Ramos (cell line): ENCODE data around the gene PHF13.
"Not testable (repeated sequence)": the region's sequence is repeated elsewhere in the genome, so short reads cannot be mapped to it uniquely, and the experiment has no call there.

Experiments
- in situ Hi-C: fragments of 300-500 bp; cut with MboI; formaldehyde crosslinking; loops from one replicate; pipeline ENCODE4 v1.14.3; 2022; ENCODE audit warnings: low sequenced_read_pairs; ENCODE audit not compliant: unreplicated experiment

The PHF13 gene

DNA sequence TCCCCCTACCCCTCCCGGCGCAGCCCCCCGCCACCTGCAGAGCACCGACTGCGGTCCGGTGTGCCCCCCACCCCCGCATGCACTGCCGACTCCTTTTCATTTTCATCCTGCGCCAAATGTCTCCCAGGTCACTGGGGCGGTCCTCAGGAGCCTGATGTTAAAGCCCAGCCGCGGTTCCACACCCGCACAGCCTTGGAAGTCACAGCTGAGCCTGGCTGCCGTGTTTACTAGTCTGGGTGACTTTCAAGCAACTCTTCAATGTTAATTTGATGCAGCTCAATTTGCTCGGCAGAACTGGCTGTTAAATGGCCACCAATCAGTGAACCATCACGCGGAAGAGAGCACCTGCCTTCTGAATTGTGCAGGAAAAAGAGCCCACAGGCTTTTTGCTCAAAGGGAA lies 38.4 kb downstream of the PHF13 start:
- in situ Hi-C loops, result no loop called here

DNA sequence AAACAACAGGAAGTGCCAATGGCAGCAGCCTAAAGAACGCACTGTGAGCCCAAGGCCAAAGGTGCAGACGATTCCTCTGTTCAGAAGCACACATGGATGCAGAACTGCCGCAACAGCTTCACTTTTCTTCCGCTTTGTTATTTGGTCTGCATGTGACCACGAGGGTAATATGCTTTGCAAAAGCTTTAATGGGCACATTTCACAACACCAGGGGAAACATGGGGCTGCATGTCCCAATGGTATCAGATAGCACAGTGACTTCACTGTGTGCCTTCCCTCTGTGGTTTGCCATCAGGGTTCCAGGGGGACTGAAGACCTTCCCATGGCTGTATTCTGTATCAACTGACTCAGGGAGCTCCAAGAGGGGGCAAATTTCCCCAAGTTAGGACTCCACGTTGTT lies 39.5 kb downstream of the PHF13 start:
- in situ Hi-C loops, result no loop called here

DNA sequence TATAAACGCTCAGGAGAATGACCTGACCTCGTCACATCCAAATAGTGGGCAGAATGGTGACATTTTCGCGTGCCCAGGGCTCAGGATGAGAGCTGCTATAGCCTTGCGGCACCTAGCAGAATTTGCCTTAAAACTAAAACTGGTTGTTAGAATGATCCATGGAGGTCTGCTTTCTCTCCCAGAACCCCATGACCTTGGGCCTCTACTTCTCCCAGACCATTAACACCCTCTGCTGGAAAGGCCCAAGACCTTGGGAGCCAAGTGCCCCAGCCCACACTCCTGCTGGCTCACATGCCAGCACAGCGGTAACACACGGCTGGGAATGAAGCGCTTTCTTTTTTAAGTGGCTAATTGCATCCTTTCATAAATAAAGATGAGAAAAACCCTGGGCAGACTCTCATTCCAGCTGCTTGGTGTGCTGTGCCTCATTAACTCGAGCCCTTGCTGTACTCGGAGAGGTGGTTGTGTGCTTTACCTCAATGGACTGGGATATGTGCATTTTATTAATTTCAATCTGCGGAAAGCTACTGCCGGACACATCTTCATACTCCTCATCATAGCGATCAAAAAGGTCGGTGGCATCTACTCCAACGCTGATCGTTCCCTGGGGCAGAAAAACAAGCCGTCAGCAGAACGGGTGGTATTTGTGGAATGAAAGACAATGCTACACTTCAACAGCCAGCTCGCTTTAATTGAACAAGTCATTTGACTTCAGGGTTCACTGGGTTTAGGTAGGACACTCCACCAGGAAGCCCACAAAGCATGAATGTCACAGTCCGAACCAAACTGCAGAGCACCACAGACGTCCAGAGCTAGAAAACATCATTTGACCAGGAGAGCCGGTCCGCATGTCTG lies 40.1 kb downstream of the PHF13 start:
- in situ Hi-C loops, result no loop called here

DNA sequence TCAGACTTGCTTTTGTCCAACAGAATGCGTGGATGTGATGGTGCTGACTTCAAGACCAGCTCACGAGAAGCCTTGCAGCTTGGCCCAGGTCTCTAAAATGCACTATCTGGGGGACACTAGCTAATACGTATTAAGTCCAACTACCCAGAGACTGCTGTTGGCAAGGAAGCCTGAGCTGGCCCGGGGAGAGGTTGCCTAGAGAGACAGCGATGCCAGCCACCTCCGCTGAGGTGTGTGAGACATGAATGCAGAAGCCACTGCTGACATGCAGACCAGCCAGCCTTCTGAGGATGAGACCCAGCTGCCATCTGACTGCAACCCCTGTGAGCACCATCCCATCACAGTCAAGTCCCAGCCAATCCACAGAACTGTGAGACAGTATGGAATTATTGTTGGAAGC lies 43.6 kb downstream of the PHF13 start:
- in situ Hi-C loops, result no loop called here

DNA sequence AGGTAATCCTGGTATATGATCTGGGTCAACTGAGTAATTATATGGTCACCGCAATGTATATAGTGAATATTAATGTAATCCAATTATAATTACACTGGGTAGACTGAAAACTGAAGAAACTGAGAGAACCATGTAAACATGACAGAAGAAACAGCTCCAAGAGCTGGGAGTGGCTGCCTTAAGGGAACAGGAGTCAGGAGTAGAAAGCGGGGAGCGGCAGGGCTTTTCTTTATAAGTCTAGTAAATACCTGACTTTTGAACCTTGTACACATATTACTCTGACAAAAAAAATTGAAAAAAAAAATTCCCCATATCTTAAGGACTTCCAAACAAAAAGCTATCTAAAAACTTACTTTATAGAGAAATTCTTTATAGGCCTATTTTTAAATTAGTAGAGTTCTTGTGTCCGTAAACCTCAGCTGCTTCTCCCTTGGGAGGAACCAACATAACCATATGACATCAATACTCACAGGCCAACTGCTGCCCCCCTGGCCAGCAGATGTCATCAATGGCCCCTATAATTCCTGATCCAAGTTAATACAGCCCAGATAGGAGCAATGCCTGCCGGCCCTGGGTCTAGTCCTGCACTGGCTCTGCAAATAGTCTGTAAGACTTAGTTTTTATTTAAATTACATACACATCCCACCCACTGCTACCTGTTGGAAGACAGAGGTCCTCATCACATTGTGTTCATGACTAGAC lies 45.0 kb downstream of the PHF13 start:
- in situ Hi-C loops, result no loop called here

DNA sequence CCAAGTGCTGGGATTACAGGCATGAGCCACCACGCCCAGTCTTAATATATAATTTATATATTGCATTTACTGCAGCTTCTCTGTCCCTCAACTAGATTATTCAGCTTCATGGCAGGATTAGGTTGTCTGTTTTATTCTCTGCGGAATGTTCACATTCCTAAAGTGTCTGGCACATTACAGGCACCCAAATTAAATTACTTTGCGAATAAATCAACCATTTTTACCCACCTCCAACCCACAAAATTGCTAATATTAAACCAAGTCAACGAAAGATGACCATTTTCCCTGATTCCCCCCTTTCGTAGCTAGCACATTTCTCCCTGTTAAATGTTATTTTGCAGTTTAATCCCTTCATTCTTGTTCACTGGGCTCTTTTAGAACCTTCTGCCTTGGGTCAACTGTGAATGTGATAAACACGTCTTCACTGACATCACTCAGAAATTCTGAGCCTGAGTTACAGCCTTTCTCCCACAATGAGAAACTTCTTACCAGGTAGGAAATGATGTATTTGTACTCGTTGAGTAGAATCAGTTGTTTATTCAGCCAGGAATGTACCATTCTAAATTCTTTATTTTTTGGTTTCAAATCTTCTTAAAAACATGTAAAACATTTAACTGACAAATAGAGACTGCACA lies 47.0 kb downstream of the PHF13 start:
- in situ Hi-C loops, result no loop called here

DNA sequence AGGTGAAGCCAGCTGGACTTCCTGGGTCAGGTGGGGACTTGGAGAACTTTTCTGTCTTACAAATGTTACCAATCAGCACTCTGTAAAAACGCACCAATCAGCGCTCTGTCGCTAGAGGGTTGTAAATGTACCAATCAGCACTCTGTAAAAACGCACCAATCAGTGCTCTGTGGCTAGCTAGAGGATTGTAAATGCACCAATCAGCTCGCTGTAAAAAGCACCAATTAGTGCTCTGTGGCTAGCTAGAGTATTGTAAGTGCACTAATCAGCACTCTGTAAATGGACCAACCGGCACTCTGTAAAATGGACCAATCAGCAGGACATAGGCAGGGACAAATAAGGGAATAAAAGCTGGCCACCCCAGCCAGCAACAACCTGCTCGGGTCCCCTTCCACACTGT lies 48.9 kb downstream of the PHF13 start:
- in situ Hi-C loops, result not testable (repeated sequence)

DNA sequence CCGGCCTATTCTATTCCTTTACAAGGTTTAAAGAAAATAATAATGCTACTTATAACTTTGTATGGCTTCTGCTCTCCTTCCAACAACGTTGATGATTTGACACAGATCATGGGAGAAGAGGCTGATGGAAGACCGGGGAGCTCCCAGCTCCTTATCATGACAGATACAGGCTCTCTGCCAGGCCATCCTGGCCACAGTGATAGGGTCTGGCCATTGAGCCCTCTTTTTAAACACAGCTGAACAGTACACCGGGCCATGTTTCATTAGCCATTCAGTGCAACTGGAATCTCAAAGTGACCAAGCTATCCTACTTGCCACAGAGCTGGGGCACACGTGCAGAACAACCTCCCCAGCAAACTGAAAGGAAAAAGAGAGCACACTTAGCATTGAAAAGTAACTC lies 53.2 kb downstream of the PHF13 start:
- in situ Hi-C loops, result no loop called here

DNA sequence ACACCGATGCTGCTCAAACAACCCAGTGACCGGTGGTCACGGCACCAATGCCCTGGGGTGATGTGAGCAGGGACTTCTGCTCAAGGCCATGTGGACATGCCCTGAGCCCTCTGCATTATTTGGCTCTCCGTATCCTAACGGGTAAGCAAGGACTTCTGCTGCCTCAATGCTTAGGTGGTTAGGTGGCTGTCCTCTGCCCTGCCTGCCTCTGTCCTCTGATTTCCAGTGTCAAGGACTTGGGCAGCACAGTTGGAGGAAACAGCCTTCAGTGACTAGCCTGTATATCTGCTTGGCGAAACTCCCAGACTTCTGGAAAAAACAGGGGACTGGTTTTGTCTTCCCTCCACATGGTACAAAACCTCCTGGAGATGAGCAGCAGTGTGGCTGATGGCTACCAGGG lies 53.6 kb downstream of the PHF13 start:
- in situ Hi-C loops, result no loop called here

DNA sequence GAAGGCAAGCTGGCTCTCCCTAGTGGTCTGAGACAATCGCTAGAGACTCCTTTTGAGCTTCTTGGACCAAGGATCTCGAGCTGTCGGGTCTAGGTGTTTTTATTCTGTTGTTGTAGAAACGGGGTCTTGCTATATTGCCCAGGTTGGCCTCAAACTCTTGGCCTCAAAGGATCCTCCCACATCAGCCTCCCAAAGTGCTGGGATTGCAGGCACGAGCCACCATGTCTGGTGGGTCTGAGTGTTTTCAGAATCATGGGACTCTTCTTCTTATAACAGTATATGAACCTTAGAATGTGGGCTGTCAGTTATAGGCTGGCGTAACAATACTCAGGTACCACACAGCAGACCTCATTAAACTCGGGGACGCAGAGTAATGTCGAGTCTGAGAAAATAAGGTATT lies 55.0 kb downstream of the PHF13 start:
- in situ Hi-C loops, result no loop called here

DNA sequence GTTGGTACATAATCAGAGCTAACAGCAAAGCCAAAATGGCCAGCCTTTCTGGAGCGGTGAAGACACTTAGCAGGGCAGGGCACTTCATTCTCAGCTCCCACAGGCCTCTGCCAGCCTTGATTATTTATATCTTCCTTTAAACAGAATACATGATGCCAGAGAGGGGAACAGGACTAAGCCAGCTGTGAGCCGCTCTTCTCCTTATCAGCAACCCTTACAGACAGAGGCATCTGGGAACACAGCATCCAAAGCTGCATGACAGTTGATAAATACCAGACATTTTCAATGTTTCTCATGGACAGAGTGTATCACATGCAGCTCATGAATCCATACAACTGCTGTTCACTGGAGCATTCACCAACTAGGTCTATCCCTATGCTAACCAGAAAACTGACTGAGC lies 59.0 kb downstream of the PHF13 start:
- in situ Hi-C loops, result no loop called here
